ENCODE data around the gene DNAJB4. TPM values are rescaled to one million over a fixed set of nuclear protein-coding genes. Genes with fewer than 3 reads are reported as not detected.
A peak's percentile ranks its signal among the peaks of the same experiment; 100 is the strongest.
"Not testable (repeated sequence)": the region's sequence is repeated elsewhere in the genome, so short reads cannot be mapped to it uniquely, and the experiment has no call there.

The DNAJB4 gene
- polyA plus RNA-seq, 1 donor from 2014 or later, result 7.3 TPM

- Mint-ChIP-seq H3K4me3 (peak overlapping the region; percentile 81 to 94 (median 89)), H3K9me3 (peaks cover 0 to 2% (median 0%) of the 10 kb centered on the region in 3 donors), H3K36me3 (no peaks in the 10 kb centered on the region), H3K27ac (peak overlapping the region; percentile 94 to 99 (median 99)), H3K27me3 (no peaks in the 10 kb centered on the region), H3K4me1 (peaks cover 12 to 33% (median 23%) of the 10 kb centered on the region in 3 donors)
These were observed 646 bp downstream of the DNAJB4 start for GRCh38 chr1:78005448-78005722.

- Mint-ChIP-seq H3K36me3 (no peaks in the 10 kb centered on the region), H3K4me3 (peak overlapping the region; percentile 51 to 94 (median 86)), H3K27me3 (no peaks in the 10 kb centered on the region), H3K9me3 (peaks cover 0 to 2% (median 0%) of the 10 kb centered on the region in 3 donors), H3K27ac (peak overlapping the region in 1 of 3 donors; percentile 99), H3K4me1 (peaks cover 12 to 33% (median 23%) of the 10 kb centered on the region in 3 donors)
These were observed 1.0 kb downstream of the DNAJB4 start for GRCh38 chr1:78005755-78006154.

- Mint-ChIP-seq H3K36me3 (no peaks in the 10 kb centered on the region), H3K9me3 (peaks cover 0 to 2% (median 0%) of the 10 kb centered on the region in 3 donors), H3K27ac (no peak overlapping the region), H3K4me3 (peak overlapping the region in 3 of 4 donors; percentile 21 to 72 (median 65)), H3K4me1 (peaks cover 12 to 33% (median 23%) of the 10 kb centered on the region in 3 donors), H3K27me3 (no peaks in the 10 kb centered on the region)
These were observed 1.8 kb downstream of the DNAJB4 start for GRCh38 chr1:78006521-78006920.

GRCh38 chr1:78007677-78008341, 3.1 kb downstream of the DNAJB4 start:
- Mint-ChIP-seq H3K27ac (no peak overlapping the region), H3K9me3 (peaks cover 0 to 2% (median 0%) of the 10 kb centered on the region in 3 donors), H3K4me3 (peak overlapping the region in 1 of 4 donors; percentile 47), H3K27me3 (no peaks in the 10 kb centered on the region), H3K4me1 (peaks cover 12 to 31% (median 21%) of the 10 kb centered on the region in 3 donors), H3K36me3 (no peaks in the 10 kb centered on the region)

- H3K4me3 Mint-ChIP-seq, result no peak overlapping the region
- peaks cover 1% of the 10 kb centered on the region for H3K36me3 Mint-ChIP-seq
- H3K27ac Mint-ChIP-seq, result no peak overlapping the region
- peaks cover 0 to 4% (median 2%) of the 10 kb centered on the region in 3 donors for H3K9me3 Mint-ChIP-seq
- peaks cover 6 to 24% (median 15%) of the 10 kb centered on the region in 3 donors for H3K4me1 Mint-ChIP-seq
- H3K27me3 Mint-ChIP-seq, result no peaks in the 10 kb centered on the region
These were observed 4.5 kb downstream of the DNAJB4 start for GRCh38 chr1:78009276-78009675.

GRCh38 chr1:78009836-78010235, 5.1 kb downstream of the DNAJB4 start:
- peaks cover 0 to 4% (median 0%) of the 10 kb centered on the region in 3 donors for H3K9me3 Mint-ChIP-seq
- peaks cover 3% of the 10 kb centered on the region for H3K36me3 Mint-ChIP-seq
- H3K27ac Mint-ChIP-seq, result no peak overlapping the region
- H3K27me3 Mint-ChIP-seq, result no peaks in the 10 kb centered on the region
- H3K4me3 Mint-ChIP-seq, result no peak overlapping the region
- peaks cover 7 to 20% (median 12%) of the 10 kb centered on the region in 3 donors for H3K4me1 Mint-ChIP-seq

- no peak overlapping the region for H3K4me3 Mint-ChIP-seq
- peaks cover 7 to 16% (median 7%) of the 10 kb centered on the region in 3 donors for H3K4me1 Mint-ChIP-seq
- H3K27me3 Mint-ChIP-seq, result no peaks in the 10 kb centered on the region
- H3K9me3 Mint-ChIP-seq, result peaks cover 0 to 4% (median 0%) of the 10 kb centered on the region in 3 donors
- peaks cover 7% of the 10 kb centered on the region for H3K36me3 Mint-ChIP-seq
- H3K27ac Mint-ChIP-seq, result no peak overlapping the region
These were observed 6.3 kb downstream of the DNAJB4 start for GRCh38 chr1:78011050-78011449.

GRCh38 chr1:78015148-78015547, 10.4 kb downstream of the DNAJB4 start:
- H3K27me3 Mint-ChIP-seq, result no peaks in the 10 kb centered on the region
- H3K27ac Mint-ChIP-seq, result peak overlapping the region in 1 of 3 donors; percentile 18
- peaks cover 0 to 4% (median 0%) of the 10 kb centered on the region in 3 donors for H3K9me3 Mint-ChIP-seq
- H3K4me1 Mint-ChIP-seq, result peaks cover 2 to 5% (median 3%) of the 10 kb centered on the region in 3 donors
- no peak overlapping the region for H3K4me3 Mint-ChIP-seq
- peaks cover 7% of the 10 kb centered on the region for H3K36me3 Mint-ChIP-seq

- H3K27ac Mint-ChIP-seq, result no peak overlapping the region
- H3K36me3 Mint-ChIP-seq, result peaks cover 6% of the 10 kb centered on the region
- H3K27me3 Mint-ChIP-seq, result no peaks in the 10 kb centered on the region
These were observed 14.3 kb downstream of the DNAJB4 start for GRCh38 chr1:78019024-78019423.

GRCh38 chr1:78021134-78021533, 16.4 kb downstream of the DNAJB4 start:
- H3K9me3 Mint-ChIP-seq, H3K4me3 Mint-ChIP-seq, H3K27me3 Mint-ChIP-seq, H3K36me3 Mint-ChIP-seq, H3K4me1 Mint-ChIP-seq, H3K27ac Mint-ChIP-seq: not testable (repeated sequence)

More at GRCh38 chr1:78019024-78019423, 14.3 kb downstream of the DNAJB4 start:
- H3K4me1 Mint-ChIP-seq, result peaks cover 0 to 5% (median 3%) of the 10 kb centered on the region in 3 donors
- peaks cover 0 to 4% (median 0%) of the 10 kb centered on the region in 3 donors for H3K9me3 Mint-ChIP-seq
- H3K4me3 Mint-ChIP-seq, result no peak overlapping the region

- H3K27me3 Mint-ChIP-seq, result peaks cover 12% of the 10 kb centered on the region
- H3K36me3 Mint-ChIP-seq, result no peaks in the 10 kb centered on the region
- H3K9me3 Mint-ChIP-seq, result peaks cover 0 to 1% (median 0%) of the 10 kb centered on the region in 3 donors
- no peak overlapping the region for H3K27ac Mint-ChIP-seq
- no peak overlapping the region for H3K4me3 Mint-ChIP-seq
- H3K4me1 Mint-ChIP-seq, result no peaks in the 10 kb centered on the region
These were observed 25.1 kb downstream of the DNAJB4 start for GRCh38 chr1:78029793-78030192.

- Mint-ChIP-seq H3K4me1 (no peaks in the 10 kb centered on the region), H3K9me3 (peaks cover 0 to 3% (median 1%) of the 10 kb centered on the region in 3 donors), H3K36me3 (no peaks in the 10 kb centered on the region), H3K27me3 (peaks cover 16% of the 10 kb centered on the region), H3K27ac (no peak overlapping the region), H3K4me3 (no peak overlapping the region)
These were observed 28.5 kb downstream of the DNAJB4 start for GRCh38 chr1:78032996-78033796.

GRCh38 chr1:78033797-78034172, 29.0 kb downstream of the DNAJB4 start:
- peaks cover 16% of the 10 kb centered on the region for H3K27me3 Mint-ChIP-seq
- no peak overlapping the region for H3K4me3 Mint-ChIP-seq
- no peaks in the 10 kb centered on the region for H3K36me3 Mint-ChIP-seq
- H3K9me3 Mint-ChIP-seq, result peaks cover 0 to 3% (median 1%) of the 10 kb centered on the region in 3 donors
- H3K4me1 Mint-ChIP-seq, result no peaks in the 10 kb centered on the region
- H3K27ac Mint-ChIP-seq, result no peak overlapping the region

GRCh38 chr1:78035121-78035520, 30.4 kb downstream of the DNAJB4 start:
- Mint-ChIP-seq H3K36me3 (no peaks in the 10 kb centered on the region), H3K27me3 (peaks cover 14% of the 10 kb centered on the region), H3K9me3 (peaks cover 0 to 3% (median 1%) of the 10 kb centered on the region in 3 donors), H3K4me1 (no peaks in the 10 kb centered on the region), H3K27ac (no peak overlapping the region), H3K4me3 (no peak overlapping the region)

- Mint-ChIP-seq H3K27ac (no peak overlapping the region), H3K36me3 (no peaks in the 10 kb centered on the region), H3K4me3 (no peak overlapping the region), H3K9me3 (peaks cover 0 to 3% (median 1%) of the 10 kb centered on the region in 3 donors), H3K27me3 (peaks cover 14% of the 10 kb centered on the region), H3K4me1 (peaks cover 2 to 9% (median 6%) of the 10 kb centered on the region in 3 donors)
These were observed 31.7 kb downstream of the DNAJB4 start for GRCh38 chr1:78036450-78036849.
